ENCODE results near the gene MACROD2. TPM values are rescaled to one million over a fixed set of nuclear protein-coding genes. Genes with fewer than 3 reads are reported as not detected.

Gene MACROD2
- polyA plus RNA-seq, 1 donor from 2014 or later = 23.2 TPM

DNA sequence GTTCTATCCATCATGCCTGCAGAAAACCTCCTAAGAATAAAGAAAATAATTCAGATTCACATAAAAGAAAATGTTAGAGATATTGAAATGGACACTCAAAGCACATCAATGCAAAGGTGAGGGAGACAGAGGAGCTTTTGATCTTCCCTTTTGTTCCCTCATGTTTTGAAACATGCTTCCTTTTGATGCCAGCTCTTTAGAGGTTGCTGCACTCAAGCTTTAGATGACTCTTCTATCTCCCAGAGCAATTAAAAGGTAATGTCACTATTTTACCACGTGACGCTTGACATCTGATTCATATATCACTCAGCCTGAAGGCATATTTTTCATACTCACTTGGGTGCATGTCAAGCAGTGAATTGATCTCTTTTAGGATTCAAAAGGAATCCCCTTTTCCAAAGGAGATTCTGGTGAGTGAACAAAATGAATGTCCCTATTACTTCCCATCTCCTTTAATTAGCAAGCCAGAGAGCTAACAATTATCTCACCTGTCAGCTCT, 1551.3 kb downstream of the MACROD2 start:
- Histone ChIP-seq H4K20me1 (ENCODE audit: insufficient read depth) (no peaks in the 10 kb centered on the region), H2AFZ (ENCODE audit: low read depth, low read length) (no peak overlapping the region), H3K4me2 (ENCODE audit: low read length) (peak overlapping the region; percentile 23), H3K27me3 (ENCODE audit: insufficient read depth, low read depth, low read length) (no peaks in the 10 kb centered on the region), H3K9me2 (ENCODE audit: insufficient read depth, low read length) (no peaks in the 10 kb centered on the region), H3K27ac (ENCODE audit: low read length) (peak overlapping the region; percentile 54), H3K4me3 (ENCODE audit: low read length) (peak overlapping the region; percentile 28), H3K9me3 (ENCODE audit: low read length) (no peaks in the 10 kb centered on the region), H3K79me2 (replicated peaks; ENCODE audit: insufficient read depth, low read length) (no peaks in the 10 kb centered on the region), H3F3A (ENCODE audit: insufficient read depth, low read length, poor library complexity, severe bottlenecking) (no peaks in the 10 kb centered on the region), H3K9ac (ENCODE audit: low read length) (no peak overlapping the region), H3K36me3 (ENCODE audit: insufficient read depth, low read length) (no peaks in the 10 kb centered on the region)
- TF ChIP-seq MXI1 (conservative IDR thresholded peaks at IDR 0.05; ENCODE audit: poor library complexity, severe bottlenecking) (no peak), RAD21 (conservative IDR thresholded peaks at IDR 0.05) (peak; percentile 14), EP300 (conservative IDR thresholded peaks at IDR 0.05; ENCODE audit: poor library complexity, severe bottlenecking) (peak; percentile 84), REST (IDR thresholded peaks at IDR 0.05; ENCODE audit: borderline replicate concordance) (peak; percentile 50), SMC3 (conservative IDR thresholded peaks at IDR 0.05; ENCODE audit: poor library complexity) (no peak), POLR2AphosphoS5 (IDR thresholded peaks at IDR 0.05) (peak; percentile 85)

DNA sequence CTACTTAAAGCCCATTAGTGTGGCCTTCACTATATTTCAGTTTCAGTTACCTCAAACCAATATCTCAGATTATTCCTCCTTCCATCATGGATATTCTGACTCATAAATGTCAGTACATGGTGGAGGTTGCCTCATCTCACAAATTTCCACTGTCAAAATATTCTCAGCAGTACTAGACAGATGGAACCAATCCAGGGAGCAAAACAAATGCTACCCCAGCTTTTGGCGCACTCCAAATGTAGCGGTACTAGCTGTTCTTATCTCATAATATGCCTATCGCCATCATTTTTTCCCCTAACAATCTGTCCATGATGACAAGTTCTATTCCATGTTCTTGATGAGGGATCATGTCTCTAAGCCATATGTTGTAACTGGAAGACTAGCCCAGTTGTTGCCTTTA, 1551.8 kb downstream of the MACROD2 start:
- TF ChIP-seq REST (IDR thresholded peaks at IDR 0.05; ENCODE audit: borderline replicate concordance) (no peak), POLR2AphosphoS5 (IDR thresholded peaks at IDR 0.05) (peak; percentile 31)

More for the DNA sequence above, 1551.8 kb downstream of the MACROD2 start:
- Histone ChIP-seq H3K9me2 (ENCODE audit: insufficient read depth, low read length) (no peaks in the 10 kb centered on the region), H3K27me3 (ENCODE audit: insufficient read depth, low read depth, low read length) (no peaks in the 10 kb centered on the region), H3K4me3 (ENCODE audit: low read length) (peak overlapping the region; percentile 28), H3K79me2 (replicated peaks; ENCODE audit: insufficient read depth, low read length) (no peaks in the 10 kb centered on the region), H3K9me3 (ENCODE audit: low read length) (no peaks in the 10 kb centered on the region), H3K9ac (ENCODE audit: low read length) (no peak overlapping the region), H2AFZ (ENCODE audit: low read depth, low read length) (no peak overlapping the region), H3K36me3 (ENCODE audit: insufficient read depth, low read length) (no peaks in the 10 kb centered on the region), H3K4me2 (ENCODE audit: low read length) (peak overlapping the region; percentile 23), H4K20me1 (ENCODE audit: insufficient read depth) (no peaks in the 10 kb centered on the region), H3K27ac (ENCODE audit: low read length) (peak overlapping the region; percentile 28), H3F3A (ENCODE audit: insufficient read depth, low read length, poor library complexity, severe bottlenecking) (no peaks in the 10 kb centered on the region)
